K562 (cell line): ENCODE measurements around the gene SLC22A16. TPM values are rescaled to one million over a fixed set of nuclear protein-coding genes. Genes with fewer than 3 reads are reported as not detected.

Source experiments
- ATAC-seq: fragments of 200-7000 bp; cut with Tn5 transposase; 3 replicates; pipeline ENCODE4 v1.9.1; 2020; ENCODE audit warnings: moderate library complexity
- BruUV-seq: library from RNA; stranded (reverse); fragments of 400-500 nt; replicated peaks from 2 replicates; lab custom pipeline; 2021; lab: Mats Ljungman, UMichigan
- CTCF ChIA-PET: fragments of 300-600 bp; formaldehyde crosslinking; extraction: SDS; loops from one replicate; lab custom pipeline; 2021; ENCODE audit warnings: low intra/inter-chr PET ratio; lab: Yijun Ruan, JAX
- POLR2A ChIA-PET: fragments of 300-600, 350-650 bp; sonication (Branson Sonifier 250); formaldehyde crosslinking; extraction: SDS; loops from one replicate; lab custom pipeline; 2021; ENCODE audit warnings: antibody characterized with exemption, inconsistent platforms; lab: Yijun Ruan, JAX
- DNase-seq, 4 experiments: peaks; one replicate each; pipeline versions ENCODE4 v3.0.0 to v3.0.0-alpha.2; 2011 to 2018; ENCODE audit warnings: low spot score in 3 of 4, mixed read lengths in 3 of 4; ENCODE audit errors: extremely low read depth in 1 of 4
- FAIRE-seq: peaks from 2 replicates; lab custom pipeline; 2011; peaks lifted over from hg19 to GRCh38; lab: Jason Lieb, UNC
- H2AFZ ChIP-seq: 2 replicates; pipeline ENCODE4 v1.6.0; 2011; ENCODE audit warnings: low read depth, low read length, control low read depth, inconsistent platforms
- H3K27ac ChIP-seq: fragments of 200-600 bp; 3 replicates; pipeline ENCODE4 v1.8.0; 2011; ENCODE audit warnings: low read depth, mild to moderate bottlenecking, control low read depth, inconsistent platforms, low read length, moderate library complexity, mixed read lengths; ENCODE audit errors: extremely low read depth
- H3K27me3 ChIP-seq, 2 experiments: fragments of 300-600 bp in 1 of 2; 2 replicates in 1 of 2; 3 replicates in 1 of 2; pipeline versions ENCODE4 v1.6.0 to v1.8.0; 2011; ENCODE audit warnings: inconsistent platforms in 2 of 2, low read length in 2 of 2, mild to moderate bottlenecking in 1 of 2, mixed read lengths in 1 of 2, moderate library complexity in 1 of 2; ENCODE audit not compliant: control insufficient read depth in 2 of 2, insufficient read depth in 2 of 2
- H3K36me3 ChIP-seq: fragments of 300-600 bp; 3 replicates; pipeline ENCODE4 v1.8.0; 2011; ENCODE audit warnings: mild to moderate bottlenecking, low read length, inconsistent platforms; ENCODE audit not compliant: control insufficient read depth, insufficient read depth
- H3K4me1 ChIP-seq, 2 experiments: fragments of 200-600 bp in 1 of 2; replicated peaks in 1 of 2; 2 replicates in 1 of 2; 3 replicates in 1 of 2; pipeline versions ENCODE4 v1.5.1 to v1.8.0; 2011; ENCODE audit warnings: inconsistent platforms in 2 of 2, low read length in 2 of 2, mild to moderate bottlenecking in 1 of 2, mixed read lengths in 1 of 2, moderate library complexity in 1 of 2; ENCODE audit not compliant: control insufficient read depth in 2 of 2, insufficient read depth in 2 of 2
- H3K4me2 ChIP-seq: 2 replicates; pipeline ENCODE4 v1.6.1; 2011; ENCODE audit warnings: low read length, control low read depth, inconsistent platforms, mixed read lengths; ENCODE audit not compliant: insufficient read depth
- H3K4me3 ChIP-seq: fragments of 200-600 bp; sonication (generic), shearing (Covaris generic); 2 replicates; pipeline ENCODE4 v1.5.1; 2016; ENCODE audit warnings: control low read depth, inconsistent platforms
- H3K79me2 ChIP-seq: fragments of 200-600 bp; 3 replicates; pipeline ENCODE4 v1.8.0; 2011; ENCODE audit warnings: low read length, inconsistent platforms; ENCODE audit not compliant: control insufficient read depth, insufficient read depth
- H3K9ac ChIP-seq, 2 experiments: 2 replicates each; pipeline versions ENCODE4 v1.6.0 to v1.6.1; 2011; ENCODE audit warnings: low read depth in 2 of 2, low read length in 2 of 2, control low read depth in 1 of 2, inconsistent platforms in 1 of 2, mild to moderate bottlenecking in 1 of 2, mixed read lengths in 1 of 2; ENCODE audit not compliant: insufficient read depth in 1 of 2
- H3K9me1 ChIP-seq: one replicate; pipeline ENCODE4 v1.6.0; 2011; ENCODE audit warnings: inconsistent platforms, mild to moderate bottlenecking, low read length, moderate library complexity; ENCODE audit not compliant: control insufficient read depth, insufficient read depth
- H3K9me3 ChIP-seq: replicated peaks from 2 replicates; pipeline ENCODE4 v1.5.1; 2011; ENCODE audit warnings: low read depth, low read length, inconsistent platforms; ENCODE audit not compliant: control insufficient read depth, insufficient read depth
- H4K20me1 ChIP-seq: replicated peaks from 2 replicates; pipeline ENCODE4 v1.6.1; 2011; ENCODE audit warnings: low read length, inconsistent platforms, mixed read lengths; ENCODE audit not compliant: control insufficient read depth, insufficient read depth
- ELF1 ChIP-seq: fragments of 200-800 bp; sonication (Bioruptor generic); IDR thresholded peaks from 2 replicates; pipeline ENCODE4 v1.6.1; 2016; ENCODE audit warnings: missing genetic modification characterization, missing compliant biosample characterization
- HNRNPH1 ChIP-seq: fragments of 200-400 bp; formaldehyde crosslinking; optimal IDR thresholded peaks from 2 replicates; pipeline ENCODE3; 2017; ENCODE audit warnings: low read depth, mild to moderate bottlenecking, low read length, moderate library complexity
- MIER1 ChIP-seq: fragments of 450-650 bp; IDR thresholded peaks from 2 replicates; pipeline ENCODE4 v1.6.1; 2016; ENCODE audit warnings: antibody characterized with exemption, mild to moderate bottlenecking, low read depth
- NUFIP1 ChIP-seq: fragments of 450-650 bp; IDR thresholded peaks from 2 replicates; pipeline ENCODE4 v1.6.1; 2018; ENCODE audit not compliant: partially characterized antibody
- PRPF4 ChIP-seq: fragments of 200-400 bp; formaldehyde crosslinking; IDR thresholded peaks from one replicate; pipeline ENCODE4 v1.6.1; 2017; ENCODE audit warnings: low read length, low read depth, mild to moderate bottlenecking; ENCODE audit not compliant: insufficient read depth, poor library complexity, severe bottlenecking
- SP2 ChIP-seq: IDR thresholded peaks from 2 replicates; pipeline ENCODE4 v1.6.1; 2011; ENCODE audit warnings: mild to moderate bottlenecking, low read depth, low read length, moderate library complexity; ENCODE audit not compliant: poor library complexity, severe bottlenecking; ENCODE audit errors: extremely low read depth
- TCF7L2 ChIP-seq: fragments of 150-350 bp; IDR thresholded peaks from 2 replicates; pipeline ENCODE4 v1.6.1; 2016; ENCODE audit warnings: low read depth, mild to moderate bottlenecking, low read length, moderate library complexity
- ZBTB7A ChIP-seq: IDR thresholded peaks from 2 replicates; pipeline ENCODE4 v1.6.1; 2011; ENCODE audit warnings: low read depth, mild to moderate bottlenecking, low read length, moderate library complexity, borderline replicate concordance; ENCODE audit not compliant: control insufficient read depth
- ZNF77 ChIP-seq: fragments of 250-450 bp; sonication (Bioruptor Pico); IDR thresholded peaks from 2 replicates; pipeline ENCODE4 v1.5.0; 2020
- WGBS: fragments of 100-300 bp; shearing (Covaris generic); methylation state at CpG from one replicate; pipeline ENCODE4 v1.1.6; 2016; ENCODE audit warnings: low coverage, mixed read lengths; ENCODE audit not compliant: insufficient coverage; ENCODE audit errors: missing lambda C conversion rate; 5-methylcytosine and 5-hydroxymethylcytosine counted together
- in situ Hi-C: fragments of 300-500 bp; cut with MboI; formaldehyde crosslinking; loops from 4 replicates; pipeline ENCODE4 v1.15.0; 2018; ENCODE audit warnings: inconsistent platforms, mixed read lengths
- intact Hi-C: fragments of 100-400 bp; cut with micrococcal nuclease; formaldehyde crosslinking; loops from 2 replicates; pipeline ENCODE4 v1.14.2; 2022
- polyA plus RNA-seq, 8 experiments: library from polyadenylated mRNA; depleted of rRNA in 4 of 8; stranded (reverse) in 5 of 8; unstranded in 3 of 8; fragments of >200 nt; fragmentation: Nextera tagmentation in 2 of 8; fragmentation: Illumina TruSeq in 1 of 8; extraction: Ambion mirVana in 2 of 8; extraction: Trizol in 1 of 8; gene quantifications; 2 replicates each; pipeline versions ENCODE4 v1.2.1 to v1.2.3, GENCODE V29; 2011 to 2014; ENCODE audit warnings: inconsistent platforms in 1 of 8, missing spikeins in 1 of 8
- total RNA-seq, 7 experiments: library from RNA; depleted of rRNA in 6 of 7; stranded (reverse); fragments of >200 nt in 6 of 7; fragmentation: Illumina TruSeq in 2 of 7; extraction: Trizol in 2 of 7; gene quantifications; 2 replicates each; pipeline versions ENCODE4 v1.2.1 to v1.2.3, GENCODE V29; 2011 to 2021; ENCODE audit warnings: low replicate concordance in 1 of 7
- TF ChIP-seq, protein P1 (sequence below): fragments of 250-450 bp; sonication (Bioruptor Pico); IDR thresholded peaks from 2 replicates; pipeline ENCODE4 v1.4.0; 2020
- TF ChIP-seq, protein P2 (sequence below): fragments of 200-800 bp; sonication (Bioruptor generic); IDR thresholded peaks from 2 replicates; pipeline ENCODE4 v1.6.1; 2017; ENCODE audit warnings: missing genetic modification characterization, missing compliant biosample characterization
- TF ChIP-seq, protein P3 (sequence below), 2 experiments: fragments of 450-650 bp; formaldehyde crosslinking in 1 of 2; IDR thresholded peaks; 2 replicates each; pipeline versions ENCODE4 v1.4.0 to v1.6.1; 2014 to 2020; ENCODE audit warnings: mild to moderate bottlenecking in 2 of 2, borderline replicate concordance in 1 of 2, low read depth in 1 of 2

The SLC22A16 gene
- total and polyA plus RNA-seq, 9 of the 15 experiments (the other 6 are each of a cell fraction or from before 2014, with no cell fraction given): not detected

DNA sequence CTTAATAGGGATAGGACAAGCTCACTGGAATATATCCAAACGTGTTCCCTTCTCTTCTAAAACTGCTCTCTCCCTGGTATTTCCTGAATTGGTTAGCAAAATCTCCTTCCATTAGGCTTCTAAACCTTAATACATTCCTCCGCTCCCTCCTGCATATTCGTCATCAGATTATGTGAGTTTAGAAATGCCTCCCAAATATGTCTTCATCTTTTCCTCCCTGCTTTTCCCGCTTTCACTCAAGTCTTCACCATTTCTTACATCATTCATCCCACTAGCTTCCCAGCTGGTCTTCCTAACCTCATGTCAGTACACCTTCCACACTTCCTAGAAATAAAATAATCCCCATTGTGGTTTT lies 26.9 kb downstream of the SLC22A16 start:
- no peak overlapping the region for H3K4me3 ChIP-seq
- FAIRE-seq (no peak), ATAC-seq (no peak), DNase-seq (no peak)
- ChIA-PET POLR2A (no interaction called here), CTCF (no interaction called here)
- WGBS: 0% methylated on average over 4 of the region's 4 CpGs
- H3K27ac ChIP-seq: no peak overlapping the region
- no peaks in the 10 kb centered on the region for H3K36me3 ChIP-seq
- H3K27me3 ChIP-seq: peaks cover 3 to 8% of the 10 kb centered on the region in 2 experiments; a peak in 2 of 5 replicates
- H3K9ac ChIP-seq: no peak overlapping the region
- H2AFZ ChIP-seq: no peak overlapping the region
- no TSS peak for BruUV-seq
- no peaks in the 10 kb centered on the region for H4K20me1 ChIP-seq
- H3K9me1 ChIP-seq: no peaks in the 10 kb centered on the region
- no peaks in the 10 kb centered on the region for H3K79me2 ChIP-seq
- in situ Hi-C loops (no loop called here), intact Hi-C loops (no loop called here)
- H3K4me2 ChIP-seq: no peak overlapping the region
- H3K4me1 ChIP-seq: no peaks in the 10 kb centered on the region
- no peaks in the 10 kb centered on the region for H3K9me3 ChIP-seq
- TF ChIP-seq, protein P1, sequence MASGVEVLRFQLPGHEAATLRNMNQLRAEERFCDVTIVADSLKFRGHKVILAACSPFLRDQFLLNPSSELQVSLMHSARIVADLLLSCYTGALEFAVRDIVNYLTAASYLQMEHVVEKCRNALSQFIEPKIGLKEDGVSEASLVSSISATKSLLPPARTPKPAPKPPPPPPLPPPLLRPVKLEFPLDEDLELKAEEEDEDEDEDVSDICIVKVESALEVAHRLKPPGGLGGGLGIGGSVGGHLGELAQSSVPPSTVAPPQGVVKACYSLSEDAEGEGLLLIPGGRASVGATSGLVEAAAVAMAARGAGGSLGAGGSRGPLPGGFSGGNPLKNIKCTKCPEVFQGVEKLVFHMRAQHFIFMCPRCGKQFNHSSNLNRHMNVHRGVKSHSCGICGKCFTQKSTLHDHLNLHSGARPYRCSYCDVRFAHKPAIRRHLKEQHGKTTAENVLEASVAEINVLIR (CRISPR knock-in tag): no peak
- TF ChIP-seq PRPF4 (no peak), HNRNPH1 (no peak), ELF1 (no peak), MIER1 (no peak), ZNF77 (no peak), TCF7L2 (no peak), NUFIP1 (no peak), SP2 (no peak), ZBTB7A (no peak)
- TF ChIP-seq, protein P2, sequence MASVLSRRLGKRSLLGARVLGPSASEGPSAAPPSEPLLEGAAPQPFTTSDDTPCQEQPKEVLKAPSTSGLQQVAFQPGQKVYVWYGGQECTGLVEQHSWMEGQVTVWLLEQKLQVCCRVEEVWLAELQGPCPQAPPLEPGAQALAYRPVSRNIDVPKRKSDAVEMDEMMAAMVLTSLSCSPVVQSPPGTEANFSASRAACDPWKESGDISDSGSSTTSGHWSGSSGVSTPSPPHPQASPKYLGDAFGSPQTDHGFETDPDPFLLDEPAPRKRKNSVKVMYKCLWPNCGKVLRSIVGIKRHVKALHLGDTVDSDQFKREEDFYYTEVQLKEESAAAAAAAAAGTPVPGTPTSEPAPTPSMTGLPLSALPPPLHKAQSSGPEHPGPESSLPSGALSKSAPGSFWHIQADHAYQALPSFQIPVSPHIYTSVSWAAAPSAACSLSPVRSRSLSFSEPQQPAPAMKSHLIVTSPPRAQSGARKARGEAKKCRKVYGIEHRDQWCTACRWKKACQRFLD (CRISPR knock-in tag): no peak
- TF ChIP-seq, protein P3, sequence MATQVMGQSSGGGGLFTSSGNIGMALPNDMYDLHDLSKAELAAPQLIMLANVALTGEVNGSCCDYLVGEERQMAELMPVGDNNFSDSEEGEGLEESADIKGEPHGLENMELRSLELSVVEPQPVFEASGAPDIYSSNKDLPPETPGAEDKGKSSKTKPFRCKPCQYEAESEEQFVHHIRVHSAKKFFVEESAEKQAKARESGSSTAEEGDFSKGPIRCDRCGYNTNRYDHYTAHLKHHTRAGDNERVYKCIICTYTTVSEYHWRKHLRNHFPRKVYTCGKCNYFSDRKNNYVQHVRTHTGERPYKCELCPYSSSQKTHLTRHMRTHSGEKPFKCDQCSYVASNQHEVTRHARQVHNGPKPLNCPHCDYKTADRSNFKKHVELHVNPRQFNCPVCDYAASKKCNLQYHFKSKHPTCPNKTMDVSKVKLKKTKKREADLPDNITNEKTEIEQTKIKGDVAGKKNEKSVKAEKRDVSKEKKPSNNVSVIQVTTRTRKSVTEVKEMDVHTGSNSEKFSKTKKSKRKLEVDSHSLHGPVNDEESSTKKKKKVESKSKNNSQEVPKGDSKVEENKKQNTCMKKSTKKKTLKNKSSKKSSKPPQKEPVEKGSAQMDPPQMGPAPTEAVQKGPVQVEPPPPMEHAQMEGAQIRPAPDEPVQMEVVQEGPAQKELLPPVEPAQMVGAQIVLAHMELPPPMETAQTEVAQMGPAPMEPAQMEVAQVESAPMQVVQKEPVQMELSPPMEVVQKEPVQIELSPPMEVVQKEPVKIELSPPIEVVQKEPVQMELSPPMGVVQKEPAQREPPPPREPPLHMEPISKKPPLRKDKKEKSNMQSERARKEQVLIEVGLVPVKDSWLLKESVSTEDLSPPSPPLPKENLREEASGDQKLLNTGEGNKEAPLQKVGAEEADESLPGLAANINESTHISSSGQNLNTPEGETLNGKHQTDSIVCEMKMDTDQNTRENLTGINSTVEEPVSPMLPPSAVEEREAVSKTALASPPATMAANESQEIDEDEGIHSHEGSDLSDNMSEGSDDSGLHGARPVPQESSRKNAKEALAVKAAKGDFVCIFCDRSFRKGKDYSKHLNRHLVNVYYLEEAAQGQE (IDR thresholded peaks at IDR 0.05; ENCODE audit: borderline replicate concordance): no peak
- TF ChIP-seq, protein P3 (CRISPR knock-in tag; IDR thresholded peaks at IDR 0.05; ENCODE audit: low read depth): no peak
